GM19467 (cell line): ENCODE results near the gene AGAP2.
"Not testable (repeated sequence)": the region's sequence is repeated elsewhere in the genome, so short reads cannot be mapped to it uniquely, and the experiment has no call there.

Source experiments
- ATAC-seq: cut with Tn5 transposase; IDR thresholded peaks from one replicate; pipeline ENCODE4 v1.9.1; 2021; ENCODE audit warnings: mild to moderate bottlenecking, moderate library complexity; ENCODE audit not compliant: unreplicated experiment

Gene AGAP2

GRCh38 chr12:57724936-57725740 is 13.4 kb downstream of the AGAP2 start:
- ATAC-seq = no peak

GRCh38 chr12:57724003-57724935 is 14.3 kb downstream of the AGAP2 start:
- ATAC-seq = no peak

- no peak for ATAC-seq
Measured at GRCh38 chr12:57723630-57723962, 14.9 kb downstream of the AGAP2 start.

- ATAC-seq = no peak
Measured at GRCh38 chr12:57722716-57723629, 15.6 kb downstream of the AGAP2 start.

- ATAC-seq = not testable (repeated sequence)
Measured at GRCh38 chr12:57721846-57722608, 16.5 kb downstream of the AGAP2 start.

GRCh38 chr12:57720606-57721595 is 17.6 kb downstream of the AGAP2 start:
- ATAC-seq = no peak

GRCh38 chr12:57719777-57720605 is 18.6 kb downstream of the AGAP2 start:
- ATAC-seq = no peak

GRCh38 chr12:57718641-57719528 is 19.7 kb downstream of the AGAP2 start:
- no peak for ATAC-seq

- no peak for ATAC-seq
Measured at GRCh38 chr12:57717846-57718640, 20.5 kb downstream of the AGAP2 start.

GRCh38 chr12:57717131-57717530 is 21.4 kb downstream of the AGAP2 start:
- ATAC-seq = no peak

- ATAC-seq = no peak
Measured at GRCh38 chr12:57716305-57716704, 22.2 kb downstream of the AGAP2 start.

- no peak for ATAC-seq
Measured at GRCh38 chr12:57715786-57716185, 22.8 kb downstream of the AGAP2 start.

GRCh38 chr12:57715036-57715748 is 23.4 kb downstream of the AGAP2 start:
- ATAC-seq = not testable (repeated sequence)

- ATAC-seq = no peak
Measured at GRCh38 chr12:57713209-57713608, 25.3 kb downstream of the AGAP2 start.

- no peak for ATAC-seq
Measured at GRCh38 chr12:57712701-57713100, 25.8 kb downstream of the AGAP2 start.

GRCh38 chr12:57708296-57708695 is 30.2 kb downstream of the AGAP2 start:
- no peak for ATAC-seq
